Amygdala (tissue), 56 donors: ENCODE results near the gene KRTAP10-4.
"Not testable (repeated sequence)": the region's sequence is repeated elsewhere in the genome, so short reads cannot be mapped to it uniquely, and the experiment has no call there.

ENCODE experiments used
- DNase-seq, 56 donors: peaks; one replicate each; lab custom pipeline; 2025; lab: John Stamatoyannopoulos, UW

Gene KRTAP10-4

GRCh38 chr21:44533891-44534627, 39.5 kb upstream of the KRTAP10-4 start:
- DNase-seq: no peak

- DNase-seq: no peak
Measured at GRCh38 chr21:44534688-44535087, 38.8 kb upstream of the KRTAP10-4 start.

- DNase-seq: no peak
Measured at GRCh38 chr21:44535963-44536362, 37.6 kb upstream of the KRTAP10-4 start.

- DNase-seq: no peak
Measured at GRCh38 chr21:44537930-44538911, 35.3 kb upstream of the KRTAP10-4 start.

- DNase-seq: no peak
Measured at GRCh38 chr21:44539046-44539445, 34.5 kb upstream of the KRTAP10-4 start.

GRCh38 chr21:44539991-44540666, 33.4 kb upstream of the KRTAP10-4 start, which contains the start of gene KRTAP10-1:
Gene KRTAP10-1 (minus strand): TSS chr21:44540195. CDS start chr21:44540150, 45 bp downstream.
- no peak for DNase-seq

GRCh38 chr21:44540741-44541288, 32.7 kb upstream of the KRTAP10-4 start:
- DNase-seq: no peak

- no peak for DNase-seq
Measured at GRCh38 chr21:44542716-44543115, 30.8 kb upstream of the KRTAP10-4 start.

- no peak for DNase-seq
Measured at GRCh38 chr21:44544566-44544965, 29.0 kb upstream of the KRTAP10-4 start.

- no peak for DNase-seq
Measured at GRCh38 chr21:44547656-44548331, 25.7 kb upstream of the KRTAP10-4 start.

- no peak for DNase-seq
Measured at GRCh38 chr21:44548381-44548780, 25.1 kb upstream of the KRTAP10-4 start.

GRCh38 chr21:44548922-44549321, 24.6 kb upstream of the KRTAP10-4 start:
- no peak for DNase-seq

GRCh38 chr21:44549525-44550211, 23.9 kb upstream of the KRTAP10-4 start:
- no peak for DNase-seq

GRCh38 chr21:44550285-44550684, 23.2 kb upstream of the KRTAP10-4 start:
- DNase-seq: not testable (repeated sequence)

GRCh38 chr21:44550807-44551206, 22.7 kb upstream of the KRTAP10-4 start:
- DNase-seq: no peak

- DNase-seq: no peak
Measured at GRCh38 chr21:44551340-44551961, 22.1 kb upstream of the KRTAP10-4 start, which contains the start of gene KRTAP10-2. Gene KRTAP10-2 (minus strand): TSS chr21:44551505. CDS start chr21:44551458, 47 bp downstream.

GRCh38 chr21:44552136-44552535, 21.4 kb upstream of the KRTAP10-4 start:
- DNase-seq: no peak

- no peak for DNase-seq
Measured at GRCh38 chr21:44552681-44553080, 20.8 kb upstream of the KRTAP10-4 start.
